GM18868 (cell line): Measurements from ENCODE around the gene FAM200A.
"Not testable (repeated sequence)": the region's sequence is repeated elsewhere in the genome, so short reads cannot be mapped to it uniquely, and the experiment has no call there.

ENCODE experiments used
- ATAC-seq: cut with Tn5 transposase; IDR thresholded peaks from one replicate; pipeline ENCODE4 v1.9.1; 2021; ENCODE audit warnings: mild to moderate bottlenecking, moderate library complexity; ENCODE audit not compliant: unreplicated experiment

Gene FAM200A

GRCh38 chr7:99504603-99505323 is 47.2 kb downstream of the FAM200A start, which contains the start of gene ZKSCAN5:
ZKSCAN5 (plus strand) TSS chr7:99504662; CDS start chr7:99506045, 1,383 bp downstream.
- ATAC-seq, result peak; percentile 70

- ATAC-seq, result peak; percentile 86
Observed at GRCh38 chr7:99504281-99504602, 47.7 kb downstream of the FAM200A start.

GRCh38 chr7:99501236-99501635 is 50.7 kb downstream of the FAM200A start:
- ATAC-seq, result not testable (repeated sequence)

- no peak for ATAC-seq
Observed at GRCh38 chr7:99500637-99501009, 51.3 kb downstream of the FAM200A start.

GRCh38 chr7:99499721-99500636 is 51.9 kb downstream of the FAM200A start, which contains the start of gene ZNF394:
ZNF394 (minus strand) TSS chr7:99500281; CDS start chr7:99500093, 188 bp downstream.
- ATAC-seq, result peak; percentile 45

- peak; percentile 4 for ATAC-seq
Observed at GRCh38 chr7:99499371-99499720, 52.6 kb downstream of the FAM200A start.

GRCh38 chr7:99498546-99498944 is 53.4 kb downstream of the FAM200A start:
- no peak for ATAC-seq

- no peak for ATAC-seq
Observed at GRCh38 chr7:99497766-99498545, 54.0 kb downstream of the FAM200A start.
